Measurements from ENCODE around the gene TMEM116. TPM values are rescaled to one million over a fixed set of nuclear protein-coding genes. Genes with fewer than 3 reads are reported as not detected.

Gene TMEM116
- total and polyA plus RNA-seq, 11 donors: 19.6 to 63.6 (median 43.0) TPM

DNA sequence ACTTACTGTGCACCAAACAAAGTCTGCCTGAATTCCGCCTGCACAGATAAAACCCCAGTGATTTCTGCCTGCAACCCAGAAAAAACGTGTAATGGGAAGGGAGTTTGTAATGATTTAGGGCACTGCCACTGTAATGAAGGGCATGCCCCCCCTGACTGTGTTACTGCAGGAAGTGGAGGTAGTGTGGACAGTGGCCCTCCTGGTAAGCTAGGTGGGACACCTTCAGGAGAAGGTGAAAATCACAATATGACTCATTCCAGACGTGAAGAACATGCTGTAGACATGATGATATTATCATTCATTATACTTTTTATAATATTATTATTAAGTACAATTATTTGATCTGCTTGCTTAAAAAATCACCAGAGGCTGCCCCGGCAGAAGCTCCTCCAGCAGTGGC, 111.8 kb downstream of the TMEM116 start:
- TF ChIP-seq, protein P1, sequence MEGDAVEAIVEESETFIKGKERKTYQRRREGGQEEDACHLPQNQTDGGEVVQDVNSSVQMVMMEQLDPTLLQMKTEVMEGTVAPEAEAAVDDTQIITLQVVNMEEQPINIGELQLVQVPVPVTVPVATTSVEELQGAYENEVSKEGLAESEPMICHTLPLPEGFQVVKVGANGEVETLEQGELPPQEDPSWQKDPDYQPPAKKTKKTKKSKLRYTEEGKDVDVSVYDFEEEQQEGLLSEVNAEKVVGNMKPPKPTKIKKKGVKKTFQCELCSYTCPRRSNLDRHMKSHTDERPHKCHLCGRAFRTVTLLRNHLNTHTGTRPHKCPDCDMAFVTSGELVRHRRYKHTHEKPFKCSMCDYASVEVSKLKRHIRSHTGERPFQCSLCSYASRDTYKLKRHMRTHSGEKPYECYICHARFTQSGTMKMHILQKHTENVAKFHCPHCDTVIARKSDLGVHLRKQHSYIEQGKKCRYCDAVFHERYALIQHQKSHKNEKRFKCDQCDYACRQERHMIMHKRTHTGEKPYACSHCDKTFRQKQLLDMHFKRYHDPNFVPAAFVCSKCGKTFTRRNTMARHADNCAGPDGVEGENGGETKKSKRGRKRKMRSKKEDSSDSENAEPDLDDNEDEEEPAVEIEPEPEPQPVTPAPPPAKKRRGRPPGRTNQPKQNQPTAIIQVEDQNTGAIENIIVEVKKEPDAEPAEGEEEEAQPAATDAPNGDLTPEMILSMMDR (IDR thresholded peaks at IDR 0.05): no peak
- TF ChIP-seq POLR2A (IDR thresholded peaks at IDR 0.05): no peak
- 80 to 88% (median 86%) methylated on average over 4 of the region's 4 CpGs for WGBS, 4 donors
- Histone ChIP-seq H3K27me3 (no peaks in the 10 kb centered on the region), H3K36me3 (peaks cover 0 to 47% (median 21%) of the 10 kb centered on the region in 9 donors), H3K4me3 (no peak overlapping the region), H3K9me3 (peaks cover 0 to 4% (median 0%) of the 10 kb centered on the region in 12 donors), H3K27ac (no peak overlapping the region), H3K4me1 (no peaks in the 10 kb centered on the region)
- intact Hi-C loops (cut with DNase I): no loop called here
- no peak for DNase-seq
- no peak for ATAC-seq

DNA sequence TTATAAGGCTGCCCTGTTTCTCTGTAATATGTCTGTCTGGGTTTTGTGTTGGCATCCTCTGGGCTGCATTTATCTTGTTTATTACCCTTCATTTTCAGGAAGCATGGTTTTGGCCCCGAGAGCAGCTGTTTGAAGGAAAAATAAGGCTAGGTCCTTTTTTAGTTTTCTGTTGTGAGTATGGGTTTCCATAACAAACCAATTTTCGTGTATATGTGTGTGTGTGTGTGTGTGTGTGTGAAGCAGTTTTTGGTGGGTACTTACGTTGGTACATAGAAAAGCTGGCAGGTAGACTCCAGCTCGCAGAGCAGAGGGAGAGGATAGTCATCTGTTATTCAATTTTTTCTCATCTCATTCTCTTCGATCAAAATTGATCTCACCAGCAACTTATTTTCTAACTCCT, 118.4 kb downstream of the TMEM116 start:
- peaks cover 0 to 92% (median 72%) of the 10 kb centered on the region in 9 donors for H3K36me3 ChIP-seq
- intact Hi-C loops (cut with DNase I): no loop called here

DNA sequence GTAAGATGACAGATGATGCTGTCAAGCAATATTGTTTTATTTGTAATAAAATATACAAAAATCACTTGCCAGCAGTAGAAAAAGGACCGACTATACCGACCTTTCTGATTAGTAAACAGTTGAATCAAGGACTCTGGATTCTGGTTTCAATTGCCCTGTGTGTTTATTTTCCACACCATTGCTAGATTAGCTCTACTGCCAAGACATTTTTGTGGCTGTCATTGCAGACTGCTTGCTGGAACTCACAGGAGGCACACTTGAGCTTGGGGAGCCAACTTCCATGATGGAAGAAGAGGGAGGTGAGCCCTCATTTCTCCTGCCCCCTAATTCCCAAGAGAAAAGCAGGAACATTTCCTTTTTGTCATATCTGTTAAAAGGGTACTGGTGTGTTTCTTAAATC, 119.7 kb downstream of the TMEM116 start:
- Histone ChIP-seq H3K27ac (no peak overlapping the region), H3K36me3 (peaks cover 0 to 98% (median 85%) of the 10 kb centered on the region in 9 donors), H3K4me1 (no peaks in the 10 kb centered on the region), H3K9me3 (no peaks in the 10 kb centered on the region), H3K27me3 (no peaks in the 10 kb centered on the region), H3K4me3 (no peak overlapping the region)
- no peak for DNase-seq
- ATAC-seq: peak in 1 of 4 donors; percentile 41
- WGBS, 4 donors: 56 to 79% (median 61%) methylated on average over 2 of the region's 2 CpGs
- TF ChIP-seq POLR2A (IDR thresholded peaks at IDR 0.05): no peak
- TF ChIP-seq, protein P1 (IDR thresholded peaks at IDR 0.05): no peak
- intact Hi-C loops (cut with DNase I): no loop called here

More for the DNA sequence above, 118.4 kb downstream of the TMEM116 start:
- TF ChIP-seq, protein P1 (IDR thresholded peaks at IDR 0.05): no peak
- TF ChIP-seq POLR2A (IDR thresholded peaks at IDR 0.05): no peak
- no peak for DNase-seq
- Histone ChIP-seq H3K27me3 (no peaks in the 10 kb centered on the region), H3K4me1 (no peaks in the 10 kb centered on the region), H3K4me3 (no peak overlapping the region), H3K9me3 (no peaks in the 10 kb centered on the region), H3K27ac (no peak overlapping the region)
- ATAC-seq: no peak
- 83 to 92% (median 89%) methylated on average over 5 of the region's 5 CpGs for WGBS, 4 donors

DNA sequence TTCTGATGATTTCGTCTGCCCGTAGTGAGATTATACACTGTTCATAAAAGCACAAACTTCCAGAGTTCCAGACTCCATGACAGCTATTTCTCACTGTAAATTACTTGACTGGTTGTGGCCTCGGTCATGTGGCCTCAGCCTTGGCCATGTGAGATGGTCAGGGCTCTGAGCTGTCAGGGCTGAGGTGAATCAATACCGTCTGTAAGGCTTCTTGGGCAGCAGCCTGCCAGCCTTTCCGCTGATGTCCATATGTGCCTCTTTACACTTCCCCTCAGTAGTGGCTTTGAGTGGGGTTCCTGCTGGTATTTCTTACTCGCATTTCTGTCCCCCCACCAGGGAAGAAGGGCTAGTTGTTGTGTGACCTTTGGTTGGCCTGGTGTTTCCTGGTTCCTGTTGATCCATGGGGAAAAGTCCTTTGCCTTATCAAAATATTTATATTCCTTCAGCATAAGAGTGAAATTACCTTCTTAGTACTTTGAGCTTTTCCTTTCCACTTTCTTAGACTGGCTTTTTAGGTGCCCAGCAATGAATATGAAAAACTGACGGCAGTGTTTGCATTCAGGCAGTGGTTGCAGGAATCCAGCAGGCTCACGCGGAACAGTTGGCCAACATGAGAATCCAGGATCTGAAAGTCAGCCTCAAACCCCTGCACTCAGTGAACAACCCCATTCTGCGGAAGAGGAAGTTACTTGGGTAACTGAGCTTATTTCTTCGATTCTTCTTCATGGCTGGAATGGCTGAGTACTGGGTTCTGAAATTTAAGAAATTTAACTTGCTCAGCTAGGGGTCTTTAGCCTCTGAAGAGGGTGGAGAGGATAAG, 124.8 kb downstream of the TMEM116 start:
- intact Hi-C loops (cut with DNase I): no loop called here
- DNase-seq: peak in 2 of 5 donors; percentile 8 to 29
- peak in 1 of 4 donors; percentile 48 for ATAC-seq
- H3K4me1 ChIP-seq: peaks cover 0 to 12% (median 0%) of the 10 kb centered on the region in 12 donors
- TF ChIP-seq POLR2A (IDR thresholded peaks at IDR 0.05): no peak
- TF ChIP-seq, protein P1 (IDR thresholded peaks at IDR 0.05): no peak
- H3K27ac ChIP-seq: peak overlapping the region in 1 of 12 donors; percentile 68
- H3K36me3 ChIP-seq: peaks cover 0 to 100% (median 94%) of the 10 kb centered on the region in 9 donors
- no peaks in the 10 kb centered on the region for H3K9me3 ChIP-seq
- WGBS, 4 donors: 89 to 93% (median 91%) methylated on average over 11 of the region's 11 CpGs
- H3K4me3 ChIP-seq: no peak overlapping the region
- no peaks in the 10 kb centered on the region for H3K27me3 ChIP-seq

Measured in heart left ventricle (tissue), 16 donors.